GM19043 (cell line): ENCODE results near the gene TMCC1.
"Not testable (repeated sequence)": the region's sequence is repeated elsewhere in the genome, so short reads cannot be mapped to it uniquely, and the experiment has no call there.

Source experiments
- ATAC-seq: cut with Tn5 transposase; IDR thresholded peaks from one replicate; pipeline ENCODE4 v1.9.1; 2021; ENCODE audit warnings: low read depth; ENCODE audit not compliant: unreplicated experiment

TMCC1 gene

DNA sequence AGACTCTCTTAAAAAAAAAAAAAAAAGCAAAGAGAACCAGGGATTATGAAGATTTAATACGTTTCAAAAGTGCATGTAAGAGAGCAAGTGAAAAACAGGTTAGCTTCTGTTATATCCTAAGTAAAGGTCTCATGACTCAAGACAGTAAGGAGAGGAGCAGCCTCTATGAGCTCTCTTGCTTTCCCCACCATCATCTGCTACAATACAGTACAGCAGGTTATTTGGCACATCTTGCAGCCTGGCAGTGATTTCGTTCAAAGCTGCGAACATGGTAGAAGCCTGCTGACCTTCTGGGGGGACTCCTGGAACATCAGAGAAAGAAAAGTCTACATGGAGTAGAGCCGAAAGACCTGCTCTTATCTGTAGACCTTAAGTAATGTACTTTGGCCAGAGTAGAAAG, 157.9 kb downstream of the TMCC1 start:
- no peak for ATAC-seq

- ATAC-seq, result no peak
Measured at GRCh38 chr3:129734449-129734848, 159.1 kb downstream of the TMCC1 start.

GRCh38 chr3:129732200-129732876, 161.2 kb downstream of the TMCC1 start:
- ATAC-seq, result no peak

GRCh38 chr3:129727707-129728106, 165.8 kb downstream of the TMCC1 start:
- no peak for ATAC-seq

- ATAC-seq, result no peak
Measured at GRCh38 chr3:129723558-129724324, 169.8 kb downstream of the TMCC1 start.

DNA sequence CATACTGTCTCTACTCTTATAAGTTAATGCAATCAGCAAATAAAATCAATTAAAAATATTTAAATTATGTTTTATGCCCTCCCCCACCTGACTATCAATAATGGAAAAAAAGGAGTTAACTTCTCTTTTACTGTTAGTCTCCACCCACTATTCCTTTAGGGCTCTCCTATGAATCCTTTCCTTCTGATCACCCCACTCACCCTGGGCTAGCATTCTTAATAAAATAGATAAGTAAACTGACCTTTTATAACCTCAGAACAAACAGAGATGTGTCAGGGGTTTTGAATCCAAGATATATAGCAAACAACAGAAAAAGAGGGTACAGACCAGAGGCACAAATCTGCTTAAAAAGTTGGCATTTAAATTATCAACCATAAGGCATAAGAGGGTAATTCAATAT, 171.0 kb downstream of the TMCC1 start:
- no peak for ATAC-seq

DNA sequence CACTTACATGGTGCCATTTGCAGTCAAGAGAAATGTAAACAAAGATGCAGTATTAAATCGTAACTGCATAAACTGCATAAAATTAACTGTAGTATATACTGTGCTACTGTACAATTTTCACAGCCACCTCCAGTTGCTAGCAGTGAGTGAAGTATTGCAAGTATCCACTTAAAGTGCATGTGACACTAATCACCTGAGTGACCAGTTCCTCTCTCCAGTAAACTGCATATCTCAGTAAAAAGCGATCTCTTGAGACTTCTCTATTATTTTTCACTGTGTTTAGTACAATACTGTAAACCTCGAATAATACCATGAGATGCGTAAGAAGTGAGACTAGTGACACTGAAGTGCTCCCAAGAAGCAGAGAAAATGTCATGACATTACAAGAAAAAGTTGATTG, 175.3 kb downstream of the TMCC1 start:
- ATAC-seq, result no peak

DNA sequence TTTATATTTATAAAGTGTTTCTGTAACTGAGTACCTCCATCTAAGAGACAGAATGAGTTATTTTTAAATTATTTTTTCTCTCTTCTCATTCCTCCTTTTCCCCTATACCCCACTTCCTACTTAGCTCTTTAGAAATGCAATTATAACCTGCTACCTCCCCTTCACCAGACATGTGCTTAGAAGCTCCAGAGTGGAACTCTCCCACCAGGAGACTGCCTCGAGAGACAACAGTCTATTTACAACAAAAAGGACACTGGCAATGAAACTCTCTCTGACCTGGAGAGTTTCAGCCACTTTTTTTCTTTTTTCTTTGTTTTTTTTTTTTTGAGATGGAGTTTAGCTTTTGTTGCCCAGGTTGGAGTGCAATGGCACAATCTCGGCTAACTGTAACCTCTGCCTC, 177.7 kb downstream of the TMCC1 start:
- ATAC-seq, result no peak

DNA sequence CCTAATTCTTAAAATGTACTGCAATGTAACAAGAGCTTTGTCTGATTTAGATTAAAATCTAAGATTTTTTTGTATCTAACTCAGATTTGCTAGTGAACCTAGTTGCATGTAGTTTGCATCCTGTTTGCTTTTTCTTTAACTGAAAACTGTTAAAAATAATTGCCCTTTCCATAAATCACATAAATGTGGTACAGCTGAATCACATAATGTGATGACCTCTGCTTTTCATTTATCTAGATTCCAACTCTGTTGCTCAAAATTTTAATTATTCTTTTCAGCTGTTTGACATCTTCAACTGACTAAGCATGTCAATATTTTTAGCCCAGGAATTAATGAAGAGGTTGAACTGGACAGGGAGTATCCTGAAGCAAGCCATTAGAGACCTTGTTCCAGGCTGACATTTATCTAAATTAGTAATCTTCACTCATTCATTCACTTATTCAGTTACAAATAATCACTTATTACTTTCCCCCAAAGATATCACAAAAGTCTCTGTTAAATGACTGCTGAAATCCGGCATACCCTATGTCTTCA, 185.1 kb downstream of the TMCC1 start:
- no peak for ATAC-seq

GRCh38 chr3:129705274-129705673, 188.2 kb downstream of the TMCC1 start:
- no peak for ATAC-seq

DNA sequence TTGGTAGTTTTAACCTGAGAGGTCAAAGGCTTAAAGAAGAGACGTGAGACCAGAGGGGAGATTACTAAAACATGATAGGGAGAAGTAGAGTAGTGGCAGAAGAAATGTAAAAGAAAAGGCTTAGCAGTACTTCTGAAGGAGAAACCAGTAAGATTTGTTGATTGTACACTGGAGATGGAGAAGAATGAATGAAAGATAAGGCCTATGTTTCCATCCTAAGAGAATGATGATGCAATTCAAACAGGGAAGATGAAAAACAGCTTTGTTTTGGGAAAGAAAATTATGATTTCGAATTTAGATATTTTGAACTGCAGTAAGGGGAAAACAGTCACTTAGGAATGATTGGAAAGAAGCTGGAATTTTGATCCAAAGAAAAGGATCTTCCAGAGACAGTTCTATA, 189.6 kb downstream of the TMCC1 start:
- no peak for ATAC-seq

- no peak for ATAC-seq
Measured at GRCh38 chr3:129702934-129703712, 190.4 kb downstream of the TMCC1 start.

- ATAC-seq, result no peak
Measured at GRCh38 chr3:129701161-129701560, 192.3 kb downstream of the TMCC1 start.

DNA sequence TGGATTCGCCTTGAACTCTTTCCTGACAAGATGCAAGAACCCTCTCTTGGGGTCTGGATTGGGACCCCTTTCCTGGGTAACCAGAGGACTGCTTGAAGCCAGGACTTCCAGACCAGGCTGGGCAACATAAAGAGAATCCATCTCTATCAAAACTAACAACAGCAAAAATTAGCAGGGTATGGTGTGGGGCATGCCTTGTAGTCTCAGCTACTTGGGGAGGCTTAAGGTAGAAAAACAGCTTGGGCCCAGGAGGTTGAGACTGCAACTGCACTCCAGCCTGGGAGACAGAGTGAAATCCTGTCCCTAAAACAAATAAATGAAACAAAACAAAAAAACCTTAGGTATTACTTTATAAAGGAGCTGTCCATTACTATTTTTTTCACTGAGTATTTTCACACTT, 193.9 kb downstream of the TMCC1 start:
- ATAC-seq, result no peak

- ATAC-seq, result no peak
Measured at GRCh38 chr3:129699199-129699598, 194.3 kb downstream of the TMCC1 start.

- ATAC-seq, result no peak
Measured at GRCh38 chr3:129697229-129697969, 196.1 kb downstream of the TMCC1 start.

- not testable (repeated sequence) for ATAC-seq
Measured at GRCh38 chr3:129696430-129696829, 197.1 kb downstream of the TMCC1 start.

GRCh38 chr3:129695230-129695629, 198.3 kb downstream of the TMCC1 start:
- no peak for ATAC-seq

DNA sequence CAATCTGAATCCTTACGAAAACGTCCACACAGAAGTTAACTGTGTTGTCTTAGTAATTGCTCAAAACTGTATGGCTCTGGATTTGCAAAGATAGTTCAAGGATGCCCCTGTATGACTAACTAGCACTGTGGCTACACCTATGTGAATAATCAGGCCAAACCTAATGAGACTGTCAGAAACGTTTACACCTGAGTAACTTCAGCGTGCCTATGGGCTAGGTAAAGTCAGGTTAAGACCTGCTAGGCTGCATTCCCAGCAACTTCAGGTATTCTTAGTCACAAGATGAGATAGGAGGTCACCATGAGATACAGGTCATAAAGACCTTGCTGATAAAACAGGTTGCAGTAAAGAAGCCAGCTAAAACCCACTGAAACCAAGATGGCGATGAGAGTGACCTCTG, 199.3 kb downstream of the TMCC1 start:
- no peak for ATAC-seq

GRCh38 chr3:129692743-129693142, 200.8 kb downstream of the TMCC1 start:
- ATAC-seq, result no peak

- no peak for ATAC-seq
Measured at GRCh38 chr3:129690963-129691362, 202.5 kb downstream of the TMCC1 start.
